ENCODE data around the gene STK10. TPM values are rescaled to one million over a fixed set of nuclear protein-coding genes. Genes with fewer than 3 reads are reported as not detected.

STK10 gene
- total RNA-seq, 1 donor from 2014 or later = 8.2 TPM

GRCh38 chr5:172090976-172091547, 97.0 kb downstream of the STK10 start:
- DNase-seq (ENCODE audit: low spot score) = no peak

GRCh38 chr5:172089298-172090117, 98.5 kb downstream of the STK10 start:
- no peak for DNase-seq (ENCODE audit: low spot score)

- DNase-seq (ENCODE audit: low spot score) = no peak
Observed at GRCh38 chr5:172088801-172089200, 99.2 kb downstream of the STK10 start.

GRCh38 chr5:172086194-172086975, 101.6 kb downstream of the STK10 start:
- no peak for DNase-seq (ENCODE audit: low spot score)

- DNase-seq (ENCODE audit: low spot score) = no peak
Observed at GRCh38 chr5:172085738-172086137, 102.3 kb downstream of the STK10 start.

GRCh38 chr5:172082180-172082579, 105.8 kb downstream of the STK10 start:
- DNase-seq (ENCODE audit: low spot score) = no peak

- no peak for DNase-seq (ENCODE audit: low spot score)
Observed at GRCh38 chr5:172079876-172080275, 108.1 kb downstream of the STK10 start.

- no peak for DNase-seq (ENCODE audit: low spot score)
Observed at GRCh38 chr5:172078726-172079345, 109.2 kb downstream of the STK10 start.

- DNase-seq (ENCODE audit: low spot score) = no peak
Observed at GRCh38 chr5:172077664-172078425, 110.2 kb downstream of the STK10 start.

GRCh38 chr5:172076761-172077244, 111.2 kb downstream of the STK10 start:
- peak; percentile 52 for DNase-seq (ENCODE audit: low spot score)

- DNase-seq (ENCODE audit: low spot score) = no peak
Observed at GRCh38 chr5:172075656-172076055, 112.4 kb downstream of the STK10 start.

GRCh38 chr5:172074896-172075295, 113.1 kb downstream of the STK10 start:
- DNase-seq (ENCODE audit: low spot score) = no peak

- no peak for DNase-seq (ENCODE audit: low spot score)
Observed at GRCh38 chr5:172071309-172071875, 116.6 kb downstream of the STK10 start.

GRCh38 chr5:172065431-172066065, 122.5 kb downstream of the STK10 start:
- peak; percentile 63 for DNase-seq (ENCODE audit: low spot score)

- no peak for DNase-seq (ENCODE audit: low spot score)
Observed at GRCh38 chr5:172064766-172065165, 123.3 kb downstream of the STK10 start.

GRCh38 chr5:172064358-172064757, 123.7 kb downstream of the STK10 start:
- no peak for DNase-seq (ENCODE audit: low spot score)

- no peak for DNase-seq (ENCODE audit: low spot score)
Observed at GRCh38 chr5:172063463-172064235, 124.4 kb downstream of the STK10 start.

GRCh38 chr5:172059661-172060100, 128.3 kb downstream of the STK10 start:
- no peak for DNase-seq (ENCODE audit: low spot score)

GRCh38 chr5:172058088-172058487, 129.9 kb downstream of the STK10 start:
- no peak for DNase-seq (ENCODE audit: low spot score)
